ENCODE measurements around the gene PUSL1. TPM values are rescaled to one million over a fixed set of nuclear protein-coding genes. Genes with fewer than 3 reads are reported as not detected.
"Not testable (repeated sequence)": the region's sequence is repeated elsewhere in the genome, so short reads cannot be mapped to it uniquely, and the experiment has no call there.

Gene PUSL1
- total RNA-seq, 1 donor from 2014 or later: 21.5 TPM

DNA sequence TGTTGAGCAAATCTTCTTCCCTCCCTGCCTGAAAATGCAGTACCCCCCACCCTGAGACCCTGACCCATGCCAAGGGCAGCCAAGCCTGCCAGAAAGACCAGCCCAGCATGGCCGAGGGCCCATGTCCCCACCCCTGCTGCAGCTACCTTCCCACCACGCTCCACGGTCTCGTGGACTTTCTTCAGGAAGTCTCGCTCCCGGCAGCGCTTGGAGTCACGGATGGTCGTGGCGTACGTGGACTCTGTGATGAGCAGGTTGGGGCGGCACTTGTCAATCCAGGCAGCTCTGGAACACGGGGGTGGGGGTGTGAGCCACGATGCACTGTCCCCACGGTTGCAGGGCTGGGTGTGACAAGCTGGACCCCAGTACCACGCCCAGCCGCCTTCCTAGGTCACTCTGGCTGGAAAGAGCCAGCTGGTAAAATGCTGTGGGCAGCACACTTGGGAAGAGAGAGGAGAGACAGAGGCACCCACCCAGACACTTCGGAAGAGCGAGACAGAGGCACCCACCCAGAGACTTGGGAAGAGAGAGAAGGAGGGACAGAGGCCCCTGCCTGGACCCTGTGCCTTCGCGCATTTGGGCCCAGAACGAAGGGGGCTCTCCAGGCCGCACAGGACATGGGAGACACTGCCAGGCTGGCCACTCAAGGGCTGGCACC lies 6.4 kb downstream of the PUSL1 start:
- peaks cover 13% of the 10 kb centered on the region for H3K36me3 Mint-ChIP-seq (ENCODE audit: unreplicated experiment)
- DNase-seq (ENCODE audit: extremely low spot score, unreplicated experiment): no peak
- peaks cover 14% of the 10 kb centered on the region for H3K4me1 Mint-ChIP-seq (ENCODE audit: unreplicated experiment)
- TF ChIP-seq, protein P1, sequence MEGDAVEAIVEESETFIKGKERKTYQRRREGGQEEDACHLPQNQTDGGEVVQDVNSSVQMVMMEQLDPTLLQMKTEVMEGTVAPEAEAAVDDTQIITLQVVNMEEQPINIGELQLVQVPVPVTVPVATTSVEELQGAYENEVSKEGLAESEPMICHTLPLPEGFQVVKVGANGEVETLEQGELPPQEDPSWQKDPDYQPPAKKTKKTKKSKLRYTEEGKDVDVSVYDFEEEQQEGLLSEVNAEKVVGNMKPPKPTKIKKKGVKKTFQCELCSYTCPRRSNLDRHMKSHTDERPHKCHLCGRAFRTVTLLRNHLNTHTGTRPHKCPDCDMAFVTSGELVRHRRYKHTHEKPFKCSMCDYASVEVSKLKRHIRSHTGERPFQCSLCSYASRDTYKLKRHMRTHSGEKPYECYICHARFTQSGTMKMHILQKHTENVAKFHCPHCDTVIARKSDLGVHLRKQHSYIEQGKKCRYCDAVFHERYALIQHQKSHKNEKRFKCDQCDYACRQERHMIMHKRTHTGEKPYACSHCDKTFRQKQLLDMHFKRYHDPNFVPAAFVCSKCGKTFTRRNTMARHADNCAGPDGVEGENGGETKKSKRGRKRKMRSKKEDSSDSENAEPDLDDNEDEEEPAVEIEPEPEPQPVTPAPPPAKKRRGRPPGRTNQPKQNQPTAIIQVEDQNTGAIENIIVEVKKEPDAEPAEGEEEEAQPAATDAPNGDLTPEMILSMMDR (IDR thresholded peaks at IDR 0.05): no peak
- no peak overlapping the region for H3K27ac Mint-ChIP-seq (ENCODE audit: unreplicated experiment)
- H3K9me3 Mint-ChIP-seq (ENCODE audit: unreplicated experiment): no peaks in the 10 kb centered on the region
- no peaks in the 10 kb centered on the region for H3K27me3 Mint-ChIP-seq (ENCODE audit: unreplicated experiment)
- H3K4me3 Mint-ChIP-seq (ENCODE audit: unreplicated experiment): no peak overlapping the region

DNA sequence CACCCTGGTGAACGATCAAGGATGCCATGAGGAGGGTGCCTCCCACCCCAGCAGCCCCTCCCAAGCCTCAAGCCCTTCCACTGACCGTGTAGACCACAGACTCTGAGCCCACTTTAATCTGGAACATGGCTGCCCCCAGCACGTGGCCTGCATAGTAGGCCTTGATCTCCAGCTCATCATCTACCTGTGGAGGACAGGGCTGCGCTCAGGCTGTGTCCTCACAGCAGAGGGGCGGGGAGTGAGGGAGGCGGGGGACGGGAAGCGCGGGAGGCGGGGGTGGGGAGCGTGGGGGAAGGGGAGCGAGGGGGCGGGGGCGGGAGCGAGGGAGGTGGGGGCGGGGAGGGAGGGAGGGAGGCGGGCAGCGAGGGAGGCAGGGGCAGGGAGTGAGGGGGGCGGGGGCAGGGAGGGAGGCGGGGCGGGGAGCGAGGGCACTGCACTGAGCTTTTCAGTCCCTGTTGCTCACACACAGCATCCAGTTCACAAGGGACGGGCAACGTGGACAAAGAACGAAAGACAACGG lies 7.1 kb downstream of the PUSL1 start:
- Mint-ChIP-seq H3K27me3 (ENCODE audit: unreplicated experiment) (no peaks in the 10 kb centered on the region), H3K4me1 (ENCODE audit: unreplicated experiment) (peaks cover 14% of the 10 kb centered on the region), H3K36me3 (ENCODE audit: unreplicated experiment) (peaks cover 17% of the 10 kb centered on the region), H3K9me3 (ENCODE audit: unreplicated experiment) (no peaks in the 10 kb centered on the region), H3K27ac (ENCODE audit: unreplicated experiment) (no peak overlapping the region), H3K4me3 (ENCODE audit: unreplicated experiment) (no peak overlapping the region)
- DNase-seq (ENCODE audit: extremely low spot score, unreplicated experiment): no peak
- TF ChIP-seq, protein P1 (IDR thresholded peaks at IDR 0.05): no peak

DNA sequence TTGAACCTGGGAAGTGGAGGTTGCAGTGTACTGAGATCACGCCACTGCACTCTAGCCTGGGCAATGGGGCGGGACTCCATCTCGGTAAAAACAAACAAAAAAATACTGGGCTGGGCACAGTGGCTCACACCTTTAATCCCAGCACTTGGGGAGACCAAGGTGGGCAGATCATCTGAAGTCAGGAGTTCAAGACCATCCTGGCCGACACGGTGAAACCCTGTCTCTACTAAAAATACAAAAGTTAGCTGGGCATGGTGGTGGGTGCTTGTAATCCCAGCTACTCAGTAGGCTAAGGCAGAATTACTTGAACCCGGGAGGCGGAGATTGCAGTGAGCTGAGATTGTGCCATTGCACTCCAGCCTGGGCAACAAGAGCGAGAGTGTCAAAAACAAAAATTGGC lies 7.8 kb downstream of the PUSL1 start:
- not testable (repeated sequence) for H3K9me3 Mint-ChIP-seq (ENCODE audit: unreplicated experiment); H3K4me3 Mint-ChIP-seq (ENCODE audit: unreplicated experiment); DNase-seq (ENCODE audit: extremely low spot score, unreplicated experiment); H3K27me3 Mint-ChIP-seq (ENCODE audit: unreplicated experiment)
- Mint-ChIP-seq H3K27ac (ENCODE audit: unreplicated experiment) (peak overlapping the region; percentile 18), H3K4me1 (ENCODE audit: unreplicated experiment) (peaks cover 14% of the 10 kb centered on the region), H3K36me3 (ENCODE audit: unreplicated experiment) (peaks cover 15% of the 10 kb centered on the region)

DNA sequence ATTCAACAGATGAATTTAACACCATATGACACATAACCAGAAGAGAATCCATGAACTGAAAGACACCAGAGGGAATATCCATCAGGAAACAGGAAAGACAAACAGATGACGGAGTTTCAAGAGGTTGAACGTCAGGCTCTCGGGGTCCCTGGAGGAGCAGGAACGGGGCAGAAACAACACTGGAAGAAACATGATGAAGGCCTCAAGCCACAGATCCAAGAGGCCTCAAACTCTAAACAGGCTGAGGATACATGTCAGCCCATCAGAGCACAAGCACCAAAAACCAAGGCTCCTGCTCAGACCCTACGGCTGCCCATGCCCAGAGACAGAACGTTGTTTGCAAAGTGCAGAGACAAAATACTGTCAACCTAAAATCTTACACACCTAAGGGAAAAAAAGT lies 9.0 kb downstream of the PUSL1 start:
- Mint-ChIP-seq H3K27ac (ENCODE audit: unreplicated experiment) (peak overlapping the region; percentile 21), H3K36me3 (ENCODE audit: unreplicated experiment) (peaks cover 15% of the 10 kb centered on the region), H3K4me1 (ENCODE audit: unreplicated experiment) (peaks cover 17% of the 10 kb centered on the region), H3K9me3 (ENCODE audit: unreplicated experiment) (no peaks in the 10 kb centered on the region), H3K27me3 (ENCODE audit: unreplicated experiment) (no peaks in the 10 kb centered on the region), H3K4me3 (ENCODE audit: unreplicated experiment) (no peak overlapping the region)
- TF ChIP-seq, protein P1 (IDR thresholded peaks at IDR 0.05): no peak
- DNase-seq (ENCODE audit: extremely low spot score, unreplicated experiment): no peak

DNA sequence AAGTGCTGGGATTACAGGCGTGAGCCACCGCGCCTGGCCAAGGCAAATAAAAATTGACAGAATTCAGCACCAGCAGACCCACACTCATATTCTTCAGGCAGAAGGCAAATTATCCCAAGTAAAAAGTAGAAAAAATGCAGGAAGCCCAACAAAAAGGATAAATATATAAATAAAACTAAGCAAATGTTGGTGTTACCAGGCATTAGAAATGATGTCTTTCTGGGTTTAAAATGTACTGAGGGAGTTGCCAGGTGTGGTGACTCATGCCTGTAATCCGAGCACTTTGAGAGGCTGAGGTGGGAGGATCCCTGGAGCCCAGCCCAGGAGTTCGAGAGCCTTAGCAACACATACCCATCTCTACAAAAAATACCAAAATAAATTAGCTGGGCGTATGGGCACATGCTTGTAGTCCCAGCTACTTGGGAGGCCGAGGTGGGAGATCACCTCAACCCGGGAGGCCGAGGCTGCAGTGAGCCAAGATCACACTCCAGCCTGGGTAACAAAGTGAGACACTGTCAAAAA lies 9.8 kb downstream of the PUSL1 start:
- Mint-ChIP-seq H3K4me1 (ENCODE audit: unreplicated experiment) (peaks cover 21% of the 10 kb centered on the region), H3K27me3 (ENCODE audit: unreplicated experiment) (no peaks in the 10 kb centered on the region), H3K36me3 (ENCODE audit: unreplicated experiment) (peaks cover 15% of the 10 kb centered on the region), H3K9me3 (ENCODE audit: unreplicated experiment) (no peaks in the 10 kb centered on the region), H3K4me3 (ENCODE audit: unreplicated experiment) (no peak overlapping the region), H3K27ac (ENCODE audit: unreplicated experiment) (peak overlapping the region; percentile 68)
- TF ChIP-seq, protein P1 (IDR thresholded peaks at IDR 0.05): no peak
- DNase-seq (ENCODE audit: extremely low spot score, unreplicated experiment): no peak
